ENCODE results near the gene NOL7. TPM values are rescaled to one million over a fixed set of nuclear protein-coding genes. Genes with fewer than 3 reads are reported as not detected.

The NOL7 gene
- total and polyA plus RNA-seq, 9 of the 15 experiments (the other 6 are each of a cell fraction or from before 2014, with no cell fraction given): 19.4 to 235 (median 157) TPM

- no peak overlapping the region for H3K4me2 ChIP-seq (ENCODE audit: insufficient read depth, low read length)
- H3K4me3 ChIP-seq: no peak overlapping the region
- peaks cover 0 to 11% of the 10 kb centered on the region in 2 experiments; a peak in 1 of 5 replicates for H3K27me3 ChIP-seq (ENCODE audit: control insufficient read depth in 2 of 2, insufficient read depth in 2 of 2, low read length in 2 of 2)
- DNase-seq (ENCODE audit: extremely low read depth in 1 of 4, low spot score in 3 of 4): no peak
- no TSS peak for BruUV-seq (replicated peaks)
- ATAC-seq: no peak
- no peak overlapping the region for H3K9ac ChIP-seq (ENCODE audit: insufficient read depth in 1 of 2, low read depth in 2 of 2, low read length in 2 of 2)
- TF ChIP-seq TCF7 (IDR thresholded peaks at IDR 0.05; ENCODE audit: borderline replicate concordance) (no peak), NR2C1 (IDR thresholded peaks at IDR 0.05) (no peak), NR2C1 (tag; IDR thresholded peaks at IDR 0.05) (no peak), PATZ1 (CRISPR knock-in tag; IDR thresholded peaks at IDR 0.05; ENCODE audit: borderline replicate concordance) (no peak), SPI1 (IDR thresholded peaks at IDR 0.05; ENCODE audit: borderline replicate concordance, low read depth, low read length) (0 out of 2 replicates have a peak, but pooled peaks have one; percentile 9), ZNF316 (IDR thresholded peaks at IDR 0.05) (0 out of 2 replicates have a peak, but pooled peaks have one; percentile 21)
- TF ChIP-seq, protein P1, sequence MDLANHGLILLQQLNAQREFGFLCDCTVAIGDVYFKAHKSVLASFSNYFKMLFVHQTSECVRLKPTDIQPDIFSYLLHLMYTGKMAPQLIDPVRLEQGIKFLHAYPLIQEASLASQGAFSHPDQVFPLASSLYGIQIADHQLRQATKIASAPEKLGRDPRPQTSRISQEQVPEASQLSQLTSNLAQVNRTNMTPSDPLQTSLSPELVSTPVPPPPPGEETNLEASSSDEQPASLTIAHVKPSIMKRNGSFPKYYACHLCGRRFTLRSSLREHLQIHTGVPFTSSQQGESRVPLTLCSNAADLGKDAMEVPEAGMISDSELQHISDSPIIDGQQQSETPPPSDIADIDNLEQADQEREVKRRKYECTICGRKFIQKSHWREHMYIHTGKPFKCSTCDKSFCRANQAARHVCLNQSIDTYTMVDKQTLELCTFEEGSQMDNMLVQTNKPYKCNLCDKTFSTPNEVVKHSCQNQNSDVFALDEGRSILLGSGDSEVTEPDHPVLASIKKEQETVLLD (IDR thresholded peaks at IDR 0.05): no peak
- no peaks in the 10 kb centered on the region for H3K79me2 ChIP-seq (ENCODE audit: control insufficient read depth, insufficient read depth, low read length)
- POLR2A ChIA-PET: interaction anchor here (0.6 kb wide), 1 partner anchor 108 kb away, joined by 3 read pairs; no protein-coding TSS in a partner anchor
- no peak overlapping the region for H2AFZ ChIP-seq (ENCODE audit: low read depth, low read length)
- H3K4me1 ChIP-seq (replicated peaks in 1 of 2; ENCODE audit: control insufficient read depth in 2 of 2, insufficient read depth in 2 of 2, low read length in 2 of 2): no peaks in the 10 kb centered on the region
- CTCF ChIA-PET (ENCODE audit: low intra/inter-chr PET ratio): no interaction called here
- no peaks in the 10 kb centered on the region for H4K20me1 ChIP-seq (replicated peaks; ENCODE audit: control insufficient read depth, insufficient read depth, low read length)
- WGBS (ENCODE audit: insufficient coverage, low coverage, missing lambda C conversion rate): 12% methylated on average over 3 of the region's 3 CpGs
- intact Hi-C loops (cut with micrococcal nuclease): no loop called here
- H3K9me1 ChIP-seq (ENCODE audit: control insufficient read depth, insufficient read depth, low read length): no peaks in the 10 kb centered on the region
- no peak overlapping the region for H3K27ac ChIP-seq (ENCODE audit: extremely low read depth, low read depth, low read length)
- H3K36me3 ChIP-seq (ENCODE audit: control insufficient read depth, insufficient read depth, low read length): no peaks in the 10 kb centered on the region
- no peaks in the 10 kb centered on the region for H3K9me3 ChIP-seq (replicated peaks; ENCODE audit: control insufficient read depth, insufficient read depth, low read depth, low read length)
- FAIRE-seq: no peak
- in situ Hi-C loops (cut with MboI): no loop called here
Measured at GRCh38 chr6:13566500-13566899, 48.6 kb upstream of the NOL7 start.
